Activated B cell treated with CpG ODN at 0.5 μM for 24 hours (primary cell): ENCODE results near the gene RSPH6A. TPM values are rescaled to one million over a fixed set of nuclear protein-coding genes. Genes with fewer than 3 reads are reported as not detected.

Experiments
- ATAC-seq: fragments of 200-7000 bp; cut with Tn5 transposase; one replicate; pipeline ENCODE4 v1.10.0; 2021; ENCODE audit warnings: low read depth, mild to moderate bottlenecking, moderate library complexity
- CTCF ChIA-PET: fragments of 350-600 bp; sonication (Branson Sonifier 250); formaldehyde crosslinking; loops from one replicate; lab custom pipeline; 2021; ENCODE audit warnings: antibody characterized with exemption; lab: Charles Lee
- POLR2A ChIA-PET: fragments of 350-600 bp; sonication (Branson Sonifier 250); formaldehyde crosslinking; loops from one replicate; lab custom pipeline; 2021; ENCODE audit warnings: antibody characterized with exemption; lab: Charles Lee
- DNase-seq: peaks from one replicate; pipeline ENCODE4 v3.0.0; 2022
- H3K27ac Mint-ChIP-seq: one replicate; pipeline ENCODE4 v1.8.0; 2020; ENCODE audit warnings: mixed read lengths
- H3K27me3 Mint-ChIP-seq: one replicate; pipeline ENCODE4 v1.8.0; 2021; ENCODE audit warnings: mixed read lengths
- H3K36me3 Mint-ChIP-seq: one replicate; pipeline ENCODE4 v1.8.0; 2021; ENCODE audit warnings: low read depth, mixed read lengths
- H3K4me1 Mint-ChIP-seq: one replicate; pipeline ENCODE4 v1.8.0; 2021; ENCODE audit warnings: mixed read lengths
- H3K4me3 Mint-ChIP-seq: one replicate; pipeline ENCODE4 v1.8.0; 2020; ENCODE audit warnings: mild to moderate bottlenecking, mixed read lengths
- H3K9me3 Mint-ChIP-seq: one replicate; pipeline ENCODE4 v1.8.0; 2020; ENCODE audit warnings: mixed read lengths
- CTCF ChIP-seq: fragments of 200-600 bp; IDR thresholded peaks from one replicate; pipeline ENCODE4 v1.8.0; 2022; ENCODE audit warnings: antibody characterized with exemption, mild to moderate bottlenecking
- intact Hi-C: fragments of 100-400 bp; cut with micrococcal nuclease; formaldehyde crosslinking; loops from one replicate; pipeline ENCODE4 v1.15.1; 2024
- total RNA-seq: library from RNA; stranded (reverse); gene quantifications from 2 replicates; pipeline ENCODE4 v1.2.3, GENCODE V29; 2022

The RSPH6A gene
- total RNA-seq, 1 donor from 2014 or later, result 0.51 TPM

GRCh38 chr19:45761714-45762113, 53.4 kb downstream of the RSPH6A start:
- intact Hi-C loops, result no loop called here
- TF ChIP-seq CTCF, result no peak
- no peak overlapping the region for H3K27ac Mint-ChIP-seq

GRCh38 chr19:45758921-45759320, 56.2 kb downstream of the RSPH6A start:
- Mint-ChIP-seq H3K4me3 (no peak overlapping the region), H3K27me3 (peaks cover 3% of the 10 kb centered on the region), H3K27ac (no peak overlapping the region), H3K4me1 (no peaks in the 10 kb centered on the region), H3K9me3 (no peaks in the 10 kb centered on the region), H3K36me3 (no peaks in the 10 kb centered on the region)
- no peak for ATAC-seq
- no peak for DNase-seq
- POLR2A ChIA-PET, result no interaction called here
- TF ChIP-seq CTCF, result no peak
- CTCF ChIA-PET, result interaction anchor here (1.3 kb wide), 1 partner anchor 11 kb away, joined by 3 read pairs; the partner anchor contains the start of gene SIX5
- intact Hi-C loops, result no loop called here

More at GRCh38 chr19:45761714-45762113, 53.4 kb downstream of the RSPH6A start:
- ATAC-seq, result no peak
- Mint-ChIP-seq H3K4me3 (no peak overlapping the region), H3K27me3 (peaks cover 6% of the 10 kb centered on the region), H3K9me3 (no peaks in the 10 kb centered on the region), H3K36me3 (no peaks in the 10 kb centered on the region), H3K4me1 (no peaks in the 10 kb centered on the region)
- CTCF ChIA-PET, result no interaction called here
- POLR2A ChIA-PET, result no interaction called here
- no peak for DNase-seq

GRCh38 chr19:45757695-45758094, 57.4 kb downstream of the RSPH6A start:
- intact Hi-C loops, result no loop called here
- POLR2A ChIA-PET, result no interaction called here
- Mint-ChIP-seq H3K27ac (no peak overlapping the region), H3K4me3 (no peak overlapping the region), H3K9me3 (no peaks in the 10 kb centered on the region), H3K36me3 (no peaks in the 10 kb centered on the region), H3K4me1 (no peaks in the 10 kb centered on the region), H3K27me3 (peaks cover 4% of the 10 kb centered on the region)
- no peak for DNase-seq
- CTCF ChIA-PET, result interaction anchor here (0.7 to 1.3 kb wide), 3 partner anchors 12 to 44 kb away, joined by 3 to 5 read pairs (median 3); partner anchors contain the start of gene SIX5
- TF ChIP-seq CTCF, result no peak
- ATAC-seq, result no peak

- Mint-ChIP-seq H3K36me3 (no peaks in the 10 kb centered on the region), H3K27ac (no peak overlapping the region), H3K4me3 (no peak overlapping the region), H3K4me1 (no peaks in the 10 kb centered on the region), H3K27me3 (peaks cover 2% of the 10 kb centered on the region), H3K9me3 (no peaks in the 10 kb centered on the region)
- ATAC-seq, result no peak
- POLR2A ChIA-PET, result no interaction called here
- no peak for DNase-seq
- CTCF ChIA-PET, result no interaction called here
- no peak for TF ChIP-seq CTCF
- intact Hi-C loops, result no loop called here
Observed at GRCh38 chr19:45754323-45754722, 60.8 kb downstream of the RSPH6A start.

- DNase-seq (no peak), ATAC-seq (no peak)
- intact Hi-C loops, result no loop called here
- no peaks in the 10 kb centered on the region for H3K36me3 Mint-ChIP-seq
- H3K27ac Mint-ChIP-seq, result no peak overlapping the region
- TF ChIP-seq CTCF, result no peak
- ChIA-PET POLR2A (no interaction called here), CTCF (no interaction called here)
- peaks cover 2% of the 10 kb centered on the region for H3K27me3 Mint-ChIP-seq
- no peaks in the 10 kb centered on the region for H3K4me1 Mint-ChIP-seq
- H3K4me3 Mint-ChIP-seq, result no peak overlapping the region
- H3K9me3 Mint-ChIP-seq, result no peaks in the 10 kb centered on the region
Observed at GRCh38 chr19:45753548-45753947, 61.6 kb downstream of the RSPH6A start.
